AG09309 (cell line): ENCODE data around the gene HS2ST1.

Source experiments
- DNase-seq: peaks from one replicate; pipeline ENCODE4 v3.0.0-alpha.2; 2010; ENCODE audit warnings: low read depth
- H3K4me3 ChIP-seq: 2 replicates; pipeline ENCODE4 v1.5.1; 2011; ENCODE audit warnings: mild to moderate bottlenecking, low read depth, low read length, moderate library complexity; ENCODE audit not compliant: control insufficient read depth
- CTCF ChIP-seq: IDR thresholded peaks from 2 replicates; pipeline ENCODE4 v1.5.1; 2011; ENCODE audit warnings: mild to moderate bottlenecking, low read depth, low read length, inconsistent platforms; ENCODE audit not compliant: insufficient read depth, control insufficient read depth; ENCODE audit errors: missing control alignments

The HS2ST1 gene

GRCh38 chr1:86991549-86992186, 77.2 kb downstream of the HS2ST1 start:
- DNase-seq = no peak
- TF ChIP-seq CTCF = no peak
- no peak overlapping the region for H3K4me3 ChIP-seq

DNA sequence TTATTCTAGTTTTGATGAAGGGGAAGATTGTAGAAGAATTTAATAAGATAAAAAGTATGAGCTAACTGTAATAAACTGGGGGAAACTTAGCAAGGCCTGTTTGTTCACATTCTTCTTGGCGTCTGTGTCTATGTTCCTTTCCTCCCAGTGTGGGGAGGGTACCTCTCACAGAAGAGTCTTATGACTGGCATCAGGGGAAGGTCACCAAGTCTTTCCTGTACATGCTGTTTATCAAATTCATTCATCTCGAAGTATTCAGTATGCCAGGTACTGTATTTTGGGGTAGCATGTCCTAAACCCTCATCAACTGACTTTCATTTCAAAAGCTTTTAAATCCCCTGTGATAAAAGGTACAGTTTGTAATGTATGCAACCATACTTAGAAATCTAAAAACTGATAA, 78.4 kb downstream of the HS2ST1 start:
- no peak for TF ChIP-seq CTCF

DNA sequence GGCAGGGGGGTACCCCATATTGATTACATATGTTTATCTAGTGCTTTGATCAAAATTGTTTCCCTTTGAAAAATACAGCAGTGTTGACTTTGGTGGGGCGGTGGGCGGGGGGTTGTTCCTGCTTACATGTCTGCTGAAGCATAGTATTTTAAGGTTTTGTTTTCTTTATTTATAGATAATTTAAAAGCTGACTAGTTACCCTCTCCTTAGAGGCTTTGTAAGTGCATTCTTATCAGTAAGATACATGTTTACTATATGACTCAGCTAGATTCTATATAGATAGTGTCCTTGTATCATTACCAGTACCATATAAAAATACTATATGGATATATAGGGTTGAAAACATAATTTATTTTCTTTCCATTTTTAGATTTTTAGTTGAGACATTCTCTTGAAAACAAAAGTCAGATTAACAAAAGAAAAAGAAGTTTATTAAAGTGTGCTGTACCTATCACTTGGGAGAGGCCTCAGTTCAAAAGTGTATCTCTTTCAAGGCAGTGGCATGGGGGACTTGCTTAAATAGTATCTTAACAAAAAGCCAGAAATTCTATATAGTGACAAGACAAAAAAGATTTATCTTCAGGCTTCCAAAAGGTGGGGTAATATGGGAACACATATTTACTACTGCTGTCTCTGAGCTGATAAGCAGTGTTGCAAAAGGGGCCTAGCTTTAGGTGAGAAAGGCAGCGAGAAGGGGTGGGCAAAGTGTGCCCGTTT, 79.0 kb downstream of the HS2ST1 start:
- no peak for TF ChIP-seq CTCF
- H3K4me3 ChIP-seq = no peak overlapping the region
- no peak for DNase-seq

More for the DNA sequence above, 78.4 kb downstream of the HS2ST1 start:
- DNase-seq = no peak
- no peak overlapping the region for H3K4me3 ChIP-seq

DNA sequence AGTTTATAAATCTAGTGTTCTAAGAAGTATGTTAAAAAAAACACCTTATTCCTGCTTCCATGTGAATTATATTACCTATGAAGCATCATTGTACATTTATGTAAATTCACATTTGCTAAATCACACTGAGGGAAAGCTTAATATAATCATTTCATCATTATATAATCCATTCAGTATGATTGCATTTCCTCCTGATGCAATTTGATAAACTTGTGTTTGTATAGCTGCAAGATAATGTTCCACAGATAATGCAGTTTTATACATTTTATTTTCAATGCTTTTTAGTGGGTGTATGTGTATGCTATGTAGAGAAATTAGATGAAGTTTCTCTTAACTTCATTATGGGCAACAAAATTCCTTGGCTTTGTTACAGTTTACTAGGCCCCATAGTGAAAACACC, 79.6 kb downstream of the HS2ST1 start:
- no peak overlapping the region for H3K4me3 ChIP-seq
- no peak for TF ChIP-seq CTCF
- DNase-seq = no peak

DNA sequence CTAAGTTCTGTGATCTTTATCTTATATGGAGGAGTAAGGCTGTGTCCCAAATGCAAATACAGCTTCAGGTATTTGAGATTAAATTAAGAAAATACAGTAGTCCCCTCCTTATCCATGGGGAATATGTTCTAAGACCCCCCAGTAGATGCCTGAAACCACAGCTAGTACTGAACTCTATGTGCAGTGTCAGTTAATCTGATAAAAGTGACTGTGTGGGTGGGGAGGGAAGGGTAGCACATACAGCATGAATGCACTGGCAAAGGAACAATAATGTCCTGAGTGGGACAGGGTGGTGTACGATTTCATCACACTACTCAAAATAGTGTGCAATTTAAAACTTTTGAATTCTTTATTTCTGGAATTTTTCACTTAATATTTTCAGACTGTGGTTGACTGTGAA, 83.1 kb downstream of the HS2ST1 start:
- TF ChIP-seq CTCF = no peak
- no peak overlapping the region for H3K4me3 ChIP-seq
- no peak for DNase-seq

- no peak overlapping the region for H3K4me3 ChIP-seq
- DNase-seq = no peak
- no peak for TF ChIP-seq CTCF
Observed at GRCh38 chr1:86998280-86998679, 83.8 kb downstream of the HS2ST1 start.
